HCT116 (cell line): Measurements from ENCODE around the gene EML4.

Experiments used
- CBX3 ChIP-seq: IDR thresholded peaks from 2 replicates; pipeline ENCODE4 v1.6.1; 2012; ENCODE audit warnings: low read depth
- CTCF ChIP-seq, 3 experiments: fragments of 200-600 bp in 1 of 3; sonication (generic) in 1 of 3; IDR thresholded peaks in 2 of 3; conservative IDR thresholded peaks in 1 of 3; 2 replicates each; pipeline ENCODE4 v1.5.1; 2012 to 2017; ENCODE audit warnings: low read depth in 2 of 3, low read length in 2 of 3, antibody characterized with exemption in 1 of 3, borderline replicate concordance in 1 of 3, control low read depth in 1 of 3, mild to moderate bottlenecking in 1 of 3, mixed read lengths in 1 of 3, mixed run types in 1 of 3, moderate library complexity in 1 of 3; ENCODE audit not compliant: insufficient read depth in 1 of 3
- EZH2 ChIP-seq: fragments of 200-600 bp; sonication (generic); IDR thresholded peaks from 2 replicates; pipeline ENCODE4 v1.6.1; 2017; ENCODE audit warnings: antibody characterized with exemption, mixed run types
- RAD21 ChIP-seq: IDR thresholded peaks from 2 replicates; pipeline ENCODE4 v1.6.1; 2012; ENCODE audit warnings: low read depth, mild to moderate bottlenecking
- REST ChIP-seq: IDR thresholded peaks from 2 replicates; pipeline ENCODE4 v1.6.1; 2012; ENCODE audit warnings: low read depth
- SIN3A ChIP-seq: IDR thresholded peaks from 2 replicates; pipeline ENCODE4 v1.6.1; 2012; ENCODE audit warnings: low read depth

- TF ChIP-seq CTCF (IDR thresholded peaks at IDR 0.05 in 2 of 3, conservative IDR thresholded peaks at IDR 0.05 in 1 of 3; ENCODE audit: borderline replicate concordance in 1 of 3, insufficient read depth in 1 of 3, low read depth in 2 of 3, low read length in 2 of 3) (no peak), RAD21 (no peak), SIN3A (no peak), EZH2 (no peak), REST (no peak), CBX3 (no peak)
These were observed 38.7 kb downstream of the EML4 start for GRCh38 chr2:42207826-42208225.
